ENCODE results near the gene SPDEF.

DNA sequence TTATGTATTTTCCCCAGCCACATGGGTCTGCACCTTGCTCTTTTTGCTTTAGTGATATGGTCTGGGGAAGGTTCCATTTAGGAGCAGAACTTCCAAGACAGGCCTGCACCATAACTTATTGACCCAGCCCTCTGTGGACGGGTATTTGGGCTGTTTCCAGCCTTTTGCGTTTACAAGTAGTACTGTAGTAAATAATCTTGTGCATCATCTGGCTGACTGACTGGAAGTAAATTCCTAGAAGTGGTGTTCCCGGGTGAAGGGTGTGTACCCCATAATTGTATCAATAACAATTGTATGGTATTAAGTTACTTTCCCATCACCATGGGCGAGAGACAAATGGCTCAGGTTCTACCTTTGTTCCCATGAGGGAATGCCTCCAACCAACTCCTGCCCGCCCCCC is 31.6 kb downstream of the SPDEF start:
- no peak for TF ChIP-seq POLR2AphosphoS5 (IDR thresholded peaks at IDR 0.05; ENCODE audit: low read depth, low read length)
- TF ChIP-seq TAF1 (IDR thresholded peaks at IDR 0.05; ENCODE audit: low read depth, low read length), result no peak
- TF ChIP-seq POLR2A (IDR thresholded peaks at IDR 0.05; ENCODE audit: low read depth, low read length), result no peak
- no peak for TF ChIP-seq SPI1 (IDR thresholded peaks at IDR 0.05; ENCODE audit: low read depth, low read length)
- no peak for TF ChIP-seq POU2F2 (IDR thresholded peaks at IDR 0.05; ENCODE audit: low read depth, low read length)
- no peak for TF ChIP-seq PAX5 (IDR thresholded peaks at IDR 0.05; ENCODE audit: insufficient read depth, low read length, severe bottlenecking)

Measured in GM12891 (cell line).